Astrocyte (in vitro differentiated cells and primary cell): ENCODE measurements around the gene CDK14. TPM values are rescaled to one million over a fixed set of nuclear protein-coding genes. Genes with fewer than 3 reads are reported as not detected.

Source experiments
- DNase-seq: peaks from one replicate; pipeline ENCODE4 v3.0.0-alpha.2; 2010; ENCODE audit warnings: low read depth
- FAIRE-seq: peaks from 2 replicates; lab custom pipeline; 2011; peaks lifted over from hg19 to GRCh38; lab: Jason Lieb, UNC
- H2AFZ ChIP-seq: 2 replicates; pipeline ENCODE4 v1.6.0; 2012; ENCODE audit warnings: low read depth, low read length, inconsistent platforms
- H3K27ac ChIP-seq: 2 replicates; pipeline ENCODE4 v1.5.1; 2011; ENCODE audit warnings: low read depth, low read length, inconsistent platforms
- H3K27me3 ChIP-seq: 2 replicates; pipeline ENCODE4 v1.6.0; 2011; ENCODE audit warnings: low read length, inconsistent platforms; ENCODE audit not compliant: insufficient read depth
- H3K36me3 ChIP-seq: 2 replicates; pipeline ENCODE4 v1.5.1; 2011; ENCODE audit warnings: low read length, inconsistent platforms; ENCODE audit not compliant: insufficient read depth
- H3K4me1 ChIP-seq: 2 replicates; pipeline ENCODE4 v1.5.1; 2011; ENCODE audit warnings: low read length, inconsistent platforms; ENCODE audit not compliant: insufficient read depth
- H3K4me2 ChIP-seq: 2 replicates; pipeline ENCODE4 v1.6.0; 2012; ENCODE audit warnings: low read length, inconsistent platforms
- H3K4me3 ChIP-seq: 2 replicates; pipeline ENCODE4 v1.5.1; 2011; ENCODE audit warnings: low read depth, mild to moderate bottlenecking, low read length, inconsistent platforms; ENCODE audit not compliant: insufficient read depth
- H3K79me2 ChIP-seq: 2 replicates; pipeline ENCODE4 v1.6.0; 2012; ENCODE audit warnings: mild to moderate bottlenecking, low read length, inconsistent platforms; ENCODE audit not compliant: insufficient read depth
- H3K9ac ChIP-seq: 2 replicates; pipeline ENCODE4 v1.6.0; 2012; ENCODE audit warnings: mild to moderate bottlenecking, low read length, inconsistent platforms
- H3K9me3 ChIP-seq: 2 replicates; pipeline ENCODE4 v1.5.1; 2012; ENCODE audit warnings: low read depth, mild to moderate bottlenecking, low read length, inconsistent platforms; ENCODE audit not compliant: insufficient read depth
- H4K20me1 ChIP-seq: 2 replicates; pipeline ENCODE4 v1.6.0; 2012; ENCODE audit warnings: low read length, inconsistent platforms; ENCODE audit not compliant: insufficient read depth
- H3K27ac Mint-ChIP-seq: one replicate; pipeline ENCODE4 v1.8.0; 2021; ENCODE audit warnings: mild to moderate bottlenecking, mixed read lengths; ENCODE audit not compliant: unreplicated experiment
- H3K27me3 Mint-ChIP-seq: one replicate; pipeline ENCODE4 v1.8.0; 2021; ENCODE audit warnings: low read depth, mixed read lengths; ENCODE audit not compliant: unreplicated experiment
- H3K36me3 Mint-ChIP-seq: one replicate; pipeline ENCODE4 v1.8.0; 2021; ENCODE audit warnings: low read depth, mixed read lengths; ENCODE audit not compliant: unreplicated experiment
- H3K4me1 Mint-ChIP-seq: one replicate; pipeline ENCODE4 v1.8.0; 2021; ENCODE audit warnings: low read depth, mixed read lengths; ENCODE audit not compliant: unreplicated experiment
- H3K4me3 Mint-ChIP-seq: one replicate; pipeline ENCODE4 v1.8.0; 2021; ENCODE audit warnings: mild to moderate bottlenecking, moderate library complexity, mixed read lengths; ENCODE audit not compliant: unreplicated experiment
- H3K9me3 Mint-ChIP-seq: one replicate; pipeline ENCODE4 v1.8.0; 2021; ENCODE audit warnings: mild to moderate bottlenecking, mixed read lengths; ENCODE audit not compliant: unreplicated experiment
- EZH2 ChIP-seq: IDR thresholded peaks from 2 replicates; pipeline ENCODE4 v1.6.1; 2012; ENCODE audit warnings: mild to moderate bottlenecking, low read length, inconsistent platforms; ENCODE audit not compliant: insufficient read depth
- total RNA-seq: library from RNA; stranded (reverse); gene quantifications from 2 replicates; pipeline ENCODE4 v1.2.1, GENCODE V29; 2021
- TF ChIP-seq, protein P1 (sequence below): IDR thresholded peaks from 2 replicates; pipeline ENCODE4 v1.5.1; 2011; ENCODE audit warnings: low read depth, mild to moderate bottlenecking, inconsistent platforms, low read length, moderate library complexity; ENCODE audit not compliant: insufficient read depth

Gene CDK14
- total RNA-seq, 1 donor from 2014 or later: 30.2 TPM

DNA sequence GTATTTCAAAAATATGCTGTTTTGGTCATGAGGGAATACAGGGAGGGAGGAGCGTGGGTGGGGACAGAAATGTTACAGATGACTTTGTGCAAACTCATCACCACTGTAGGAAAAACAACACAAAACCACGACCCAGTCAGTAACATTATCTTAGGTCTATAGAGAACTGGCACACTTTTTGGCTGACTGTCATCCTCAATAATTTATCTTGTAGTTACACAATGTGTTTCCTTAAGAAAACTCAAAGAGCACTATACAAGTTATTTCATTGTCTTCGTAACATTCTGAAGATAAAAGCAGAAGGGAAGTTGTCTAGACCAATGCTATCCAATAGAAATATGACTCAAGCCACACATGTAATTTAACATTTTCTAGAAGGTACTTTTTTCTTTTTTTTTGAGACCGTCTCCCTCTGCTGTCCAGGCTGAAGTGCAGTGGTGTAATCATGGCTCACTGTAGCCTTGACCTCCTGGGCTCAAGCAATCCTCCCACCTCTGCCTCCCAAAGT is 16.9 kb upstream of the CDK14 start:
- Histone ChIP-seq H3K9me3 (no peaks in the 10 kb centered on the region), H3K79me2 (no peaks in the 10 kb centered on the region), H3K4me2 (peak overlapping the region; percentile 56), H3K4me1 (peaks cover 16% of the 10 kb centered on the region), H4K20me1 (no peaks in the 10 kb centered on the region), H3K27me3 (no peaks in the 10 kb centered on the region), H2AFZ (no peak overlapping the region), H3K4me3 (no peak overlapping the region), H3K9ac (no peak overlapping the region), H3K36me3 (no peaks in the 10 kb centered on the region), H3K27ac (peak overlapping the region; percentile 65)
- peak; percentile 89 for FAIRE-seq
- H3K9me3 Mint-ChIP-seq: no peaks in the 10 kb centered on the region
- DNase-seq: peak; percentile 99
- H3K36me3 Mint-ChIP-seq: no peaks in the 10 kb centered on the region
- no peaks in the 10 kb centered on the region for H3K27me3 Mint-ChIP-seq
- no peak overlapping the region for H3K4me3 Mint-ChIP-seq
- peak overlapping the region; percentile 88 for H3K27ac Mint-ChIP-seq
- peaks cover 10% of the 10 kb centered on the region for H3K4me1 Mint-ChIP-seq
- TF ChIP-seq EZH2: no peak
- TF ChIP-seq, protein P1, sequence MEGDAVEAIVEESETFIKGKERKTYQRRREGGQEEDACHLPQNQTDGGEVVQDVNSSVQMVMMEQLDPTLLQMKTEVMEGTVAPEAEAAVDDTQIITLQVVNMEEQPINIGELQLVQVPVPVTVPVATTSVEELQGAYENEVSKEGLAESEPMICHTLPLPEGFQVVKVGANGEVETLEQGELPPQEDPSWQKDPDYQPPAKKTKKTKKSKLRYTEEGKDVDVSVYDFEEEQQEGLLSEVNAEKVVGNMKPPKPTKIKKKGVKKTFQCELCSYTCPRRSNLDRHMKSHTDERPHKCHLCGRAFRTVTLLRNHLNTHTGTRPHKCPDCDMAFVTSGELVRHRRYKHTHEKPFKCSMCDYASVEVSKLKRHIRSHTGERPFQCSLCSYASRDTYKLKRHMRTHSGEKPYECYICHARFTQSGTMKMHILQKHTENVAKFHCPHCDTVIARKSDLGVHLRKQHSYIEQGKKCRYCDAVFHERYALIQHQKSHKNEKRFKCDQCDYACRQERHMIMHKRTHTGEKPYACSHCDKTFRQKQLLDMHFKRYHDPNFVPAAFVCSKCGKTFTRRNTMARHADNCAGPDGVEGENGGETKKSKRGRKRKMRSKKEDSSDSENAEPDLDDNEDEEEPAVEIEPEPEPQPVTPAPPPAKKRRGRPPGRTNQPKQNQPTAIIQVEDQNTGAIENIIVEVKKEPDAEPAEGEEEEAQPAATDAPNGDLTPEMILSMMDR: no peak

GRCh38 chr7:90580051-90580450 is 16.1 kb upstream of the CDK14 start:
- H3K9me3 Mint-ChIP-seq: peaks cover 2% of the 10 kb centered on the region
- no peak overlapping the region for H2AFZ ChIP-seq
- no peak for FAIRE-seq
- DNase-seq: peak; percentile 52
- no peak overlapping the region for H3K4me3 Mint-ChIP-seq
- H3K4me1 Mint-ChIP-seq: peaks cover 10% of the 10 kb centered on the region
- H3K27me3 Mint-ChIP-seq: no peaks in the 10 kb centered on the region
- H3K79me2 ChIP-seq: no peaks in the 10 kb centered on the region
- no peak overlapping the region for H3K9ac ChIP-seq
- no peaks in the 10 kb centered on the region for H3K27me3 ChIP-seq
- H4K20me1 ChIP-seq: no peaks in the 10 kb centered on the region
- H3K4me2 ChIP-seq: peak overlapping the region; percentile 14
- H3K36me3 Mint-ChIP-seq: no peaks in the 10 kb centered on the region
- peak overlapping the region; percentile 32 for H3K27ac ChIP-seq
- no peaks in the 10 kb centered on the region for H3K9me3 ChIP-seq
- TF ChIP-seq, protein P1: no peak
- no peak for TF ChIP-seq EZH2
- H3K27ac Mint-ChIP-seq: peak overlapping the region; percentile 92
- peaks cover 16% of the 10 kb centered on the region for H3K4me1 ChIP-seq
- no peaks in the 10 kb centered on the region for H3K36me3 ChIP-seq
- no peak overlapping the region for H3K4me3 ChIP-seq

GRCh38 chr7:90582164-90582563 is 14.0 kb upstream of the CDK14 start:
- Histone ChIP-seq H3K36me3 (no peaks in the 10 kb centered on the region), H3K4me1 (peaks cover 16% of the 10 kb centered on the region), H3K27ac (no peak overlapping the region), H3K9me3 (no peaks in the 10 kb centered on the region), H3K27me3 (no peaks in the 10 kb centered on the region), H3K4me3 (no peak overlapping the region), H3K4me2 (no peak overlapping the region), H4K20me1 (no peaks in the 10 kb centered on the region), H2AFZ (no peak overlapping the region), H3K9ac (no peak overlapping the region), H3K79me2 (no peaks in the 10 kb centered on the region)
- FAIRE-seq (no peak), DNase-seq (no peak)
- H3K27me3 Mint-ChIP-seq: no peaks in the 10 kb centered on the region
- H3K4me1 Mint-ChIP-seq: peaks cover 10% of the 10 kb centered on the region
- peaks cover 2% of the 10 kb centered on the region for H3K9me3 Mint-ChIP-seq
- H3K27ac Mint-ChIP-seq: no peak overlapping the region
- H3K4me3 Mint-ChIP-seq: no peak overlapping the region
- no peak for TF ChIP-seq EZH2
- TF ChIP-seq, protein P1: no peak
- no peaks in the 10 kb centered on the region for H3K36me3 Mint-ChIP-seq
